NCI-H1417 (cell line): Measurements from ENCODE around the gene TMEM217.

ENCODE experiments used
- DNase-seq, 3 experiments: peaks; one replicate each; lab custom pipeline; 2025; lab: John Stamatoyannopoulos, UW

TMEM217 gene

GRCh38 chr6:37169496-37170272 is 88.3 kb downstream of the TMEM217 start, which contains the start of gene PIM1:
Gene PIM1 (plus strand): TSS chr6:37170152. CDS start chr6:37170576, 424 bp downstream.
- peak; percentile 96 to 99 (median 97) for DNase-seq

GRCh38 chr6:37168811-37169495 is 89.0 kb downstream of the TMEM217 start:
- peak; percentile 37 to 91 (median 82) for DNase-seq

GRCh38 chr6:37168163-37168758 is 89.7 kb downstream of the TMEM217 start:
- peak; percentile 18 to 60 (median 60) for DNase-seq

- no peak for DNase-seq
Measured at GRCh38 chr6:37162740-37163139, 95.2 kb downstream of the TMEM217 start.
